ENCODE measurements around the gene DRD1. TPM values are rescaled to one million over a fixed set of nuclear protein-coding genes. Genes with fewer than 3 reads are reported as not detected.
"Not testable (repeated sequence)": the region's sequence is repeated elsewhere in the genome, so short reads cannot be mapped to it uniquely, and the experiment has no call there.

Gene DRD1
- polyA plus RNA-seq, 5 donors, result 0.04 to 0.11 (median 0.06) TPM

GRCh38 chr5:175468892-175469291 is 24.9 kb upstream of the DRD1 start:
- no peak for DNase-seq

GRCh38 chr5:175467983-175468690 is 24.2 kb upstream of the DRD1 start:
- DNase-seq, result no peak

- peak; percentile 61 to 76 for DNase-seq
Observed at GRCh38 chr5:175466700-175467318, 22.8 kb upstream of the DRD1 start.

GRCh38 chr5:175465282-175465681 is 21.3 kb upstream of the DRD1 start:
- no peak for DNase-seq

- DNase-seq, result no peak
Observed at GRCh38 chr5:175464942-175465233, 20.9 kb upstream of the DRD1 start.

GRCh38 chr5:175464074-175464941 is 20.3 kb upstream of the DRD1 start:
- DNase-seq, result no peak

GRCh38 chr5:175463641-175464040 is 19.7 kb upstream of the DRD1 start:
- no peak for DNase-seq

GRCh38 chr5:175461370-175461769 is 17.4 kb upstream of the DRD1 start:
- DNase-seq, result no peak

- DNase-seq, result no peak
Observed at GRCh38 chr5:175460552-175460951, 16.6 kb upstream of the DRD1 start.

- DNase-seq, result no peak
Observed at GRCh38 chr5:175460126-175460525, 16.1 kb upstream of the DRD1 start.

- DNase-seq, result no peak
Observed at GRCh38 chr5:175457466-175457865, 13.5 kb upstream of the DRD1 start.

- DNase-seq, result no peak
Observed at GRCh38 chr5:175456105-175456742, 12.2 kb upstream of the DRD1 start.

GRCh38 chr5:175454338-175454737 is 10.4 kb upstream of the DRD1 start:
- DNase-seq, result not testable (repeated sequence)

- no peak for DNase-seq
Observed at GRCh38 chr5:175452166-175452565, 8.2 kb upstream of the DRD1 start.

- DNase-seq, result no peak
Observed at GRCh38 chr5:175448276-175448675, 4.3 kb upstream of the DRD1 start.

GRCh38 chr5:175447571-175447970 is 3.6 kb upstream of the DRD1 start:
- DNase-seq, result no peak

- DNase-seq, result not testable (repeated sequence)
Observed at GRCh38 chr5:175446378-175446777, 2.4 kb upstream of the DRD1 start.

- no peak for DNase-seq
Observed at GRCh38 chr5:175444905-175445456, 999 bp upstream of the DRD1 start.

GRCh38 chr5:175443514-175444059 is 395 bp downstream of the DRD1 start:
- DNase-seq, result no peak

GRCh38 chr5:175438234-175438857 is 5.6 kb downstream of the DRD1 start:
- DNase-seq, result no peak

GRCh38 chr5:175436359-175436758 is 7.6 kb downstream of the DRD1 start:
- no peak for DNase-seq

All from right lung (tissue), 5 donors.